Panc1 (cell line): ENCODE results near the gene MAPRE2. TPM values are rescaled to one million over a fixed set of nuclear protein-coding genes. Genes with fewer than 3 reads are reported as not detected.

Experiments used
- ATAC-seq: fragments of 200-7000 bp; cut with Tn5 transposase; 2 replicates; pipeline ENCODE4 v1.9.1; 2020; ENCODE audit warnings: mild to moderate bottlenecking, moderate library complexity
- BruUV-seq: library from RNA; stranded (reverse); fragments of 400-500 nt; replicated peaks from 2 replicates; lab custom pipeline; 2021; lab: Mats Ljungman, UMichigan
- CTCF ChIA-PET: fragments of 300-600 bp; sonication (Branson Sonifier 250); formaldehyde crosslinking; loops from one replicate; lab custom pipeline; 2022; ENCODE audit warnings: antibody characterized with exemption; lab: Charles Lee
- POLR2A ChIA-PET: fragments of 300-600 bp; sonication (Branson Sonifier 250); formaldehyde crosslinking; loops from one replicate; lab custom pipeline; 2022; ENCODE audit warnings: antibody characterized with exemption; lab: Charles Lee
- DNase-seq: peaks from one replicate; pipeline ENCODE4 v3.0.0-alpha.2; 2010; ENCODE audit warnings: low read depth, low spot score
- H3K27ac ChIP-seq: 2 replicates; pipeline ENCODE4 v1.5.1; 2011; ENCODE audit warnings: mild to moderate bottlenecking, low read length, inconsistent platforms
- H3K27me3 ChIP-seq: fragments of 200-500 bp; sonication (Bioruptor generic); 2 replicates; pipeline ENCODE4 v1.6.0; 2014; ENCODE audit warnings: low read length, inconsistent platforms; ENCODE audit not compliant: control insufficient read depth, insufficient read depth
- H3K36me3 ChIP-seq: fragments of 200-500 bp; sonication (Bioruptor generic); 2 replicates; pipeline ENCODE4 v1.5.1; 2014; ENCODE audit warnings: inconsistent platforms, mild to moderate bottlenecking, low read length, moderate library complexity; ENCODE audit not compliant: control insufficient read depth, insufficient read depth
- H3K4me1 ChIP-seq: 2 replicates; pipeline ENCODE4 v1.5.1; 2011; ENCODE audit warnings: inconsistent platforms, mild to moderate bottlenecking, low read length, moderate library complexity; ENCODE audit not compliant: control insufficient read depth, insufficient read depth
- H3K4me3 ChIP-seq, 2 experiments: 2 replicates each; pipeline ENCODE4 v1.5.1; 2011 to 2012; ENCODE audit warnings: low read depth in 2 of 2, low read length in 2 of 2, mild to moderate bottlenecking in 2 of 2, inconsistent platforms in 1 of 2, moderate library complexity in 1 of 2
- H3K9me3 ChIP-seq: fragments of 200-500 bp; sonication (Bioruptor generic); 2 replicates; pipeline ENCODE4 v1.5.1; 2014; ENCODE audit warnings: low read depth, mild to moderate bottlenecking, inconsistent platforms, low read length, moderate library complexity; ENCODE audit not compliant: control insufficient read depth, insufficient read depth
- CTCF ChIP-seq: fragments of 450-650 bp; IDR thresholded peaks from 2 replicates; pipeline ENCODE4 v1.5.1; 2017; ENCODE audit warnings: mild to moderate bottlenecking
- POLR2AphosphoS5 ChIP-seq: IDR thresholded peaks from 2 replicates; pipeline ENCODE4 v1.6.1; 2012; ENCODE audit warnings: mild to moderate bottlenecking, low read depth, low read length, moderate library complexity
- REST ChIP-seq, 2 experiments: IDR thresholded peaks; 2 replicates each; pipeline ENCODE4 v1.6.1; 2011 to 2012; ENCODE audit warnings: low read depth in 2 of 2, control low read depth in 1 of 2, low read length in 1 of 2, mild to moderate bottlenecking in 1 of 2, moderate library complexity in 1 of 2; ENCODE audit not compliant: insufficient read depth in 1 of 2
- SIN3A ChIP-seq: IDR thresholded peaks from 2 replicates; pipeline ENCODE4 v1.6.1; 2012; ENCODE audit warnings: low read depth, mild to moderate bottlenecking, low read length, moderate library complexity, borderline replicate concordance; ENCODE audit not compliant: insufficient read depth
- TCF7L2 ChIP-seq: IDR thresholded peaks from 2 replicates; pipeline ENCODE4 v1.6.1; 2011; ENCODE audit warnings: mild to moderate bottlenecking, low read depth, low read length, inconsistent platforms
- in situ Hi-C: cut with HindIII; loops from 2 replicates; pipeline ENCODE4 v1.10.0; 2016; ENCODE audit warnings: low sequenced_read_pairs, low pct_unique_long_range_greater_than_20kb
- intact Hi-C: fragments of 100-400 bp; cut with micrococcal nuclease; formaldehyde crosslinking; loops from one replicate; pipeline ENCODE4 v1.10.0; 2022; ENCODE audit not compliant: unreplicated experiment
- total RNA-seq: library from RNA; stranded (reverse); gene quantifications from one replicate; pipeline ENCODE4 v1.2.1, GENCODE V29; 2021; ENCODE audit not compliant: unreplicated experiment

Gene MAPRE2
- total RNA-seq, 1 experiment from 2014 or later: 14.1 TPM

- Histone ChIP-seq H3K4me3 (no peak overlapping the region), H3K36me3 (no peaks in the 10 kb centered on the region), H3K9me3 (no peaks in the 10 kb centered on the region), H3K4me1 (no peaks in the 10 kb centered on the region), H3K27ac (no peak overlapping the region), H3K27me3 (no peaks in the 10 kb centered on the region)
- no peak for TF ChIP-seq TCF7L2
- no peak for TF ChIP-seq REST (IDR thresholded peaks at IDR 0.05; ENCODE audit: insufficient read depth in 1 of 2, low read depth in 2 of 2, low read length in 1 of 2)
- no peak for TF ChIP-seq POLR2AphosphoS5
- no peak for TF ChIP-seq SIN3A
- TF ChIP-seq CTCF: no peak
- ATAC-seq (no peak), DNase-seq (no peak)
- ChIA-PET CTCF (no interaction called here), POLR2A (no interaction called here)
- in situ Hi-C loops (no loop called here), intact Hi-C loops (no loop called here)
- BruUV-seq: no TSS peak
These were observed 68.8 kb downstream of the MAPRE2 start for GRCh38 chr18:35110059-35110458.

- no peaks in the 10 kb centered on the region for H3K36me3 ChIP-seq
- no peak overlapping the region for H3K4me3 ChIP-seq
- TF ChIP-seq TCF7L2 (no peak), POLR2AphosphoS5 (no peak), CTCF (no peak), REST (IDR thresholded peaks at IDR 0.05; ENCODE audit: insufficient read depth in 1 of 2, low read depth in 2 of 2, low read length in 1 of 2) (no peak), SIN3A (no peak)
- intact Hi-C loops (no loop called here), in situ Hi-C loops (no loop called here)
- BruUV-seq: no TSS peak
- no peaks in the 10 kb centered on the region for H3K27me3 ChIP-seq
- ATAC-seq: no peak
- no peak for DNase-seq
- H3K9me3 ChIP-seq: no peaks in the 10 kb centered on the region
- H3K4me1 ChIP-seq: no peaks in the 10 kb centered on the region
- CTCF ChIA-PET: no interaction called here
- POLR2A ChIA-PET: no interaction called here
- no peak overlapping the region for H3K27ac ChIP-seq
These were observed 69.6 kb downstream of the MAPRE2 start for GRCh38 chr18:35110554-35111485.
